ENCODE measurements around the gene KRTAP9-4.
"Not testable (repeated sequence)": the region's sequence is repeated elsewhere in the genome, so short reads cannot be mapped to it uniquely, and the experiment has no call there.

KRTAP9-4 gene

GRCh38 chr17:41246995-41247787 is 2.3 kb upstream of the KRTAP9-4 start:
- not testable (repeated sequence) for H3K27me3 ChIP-seq (ENCODE audit: insufficient read depth, low read length, poor library complexity, severe bottlenecking); H3K4me3 ChIP-seq (ENCODE audit: low read length, poor library complexity, severe bottlenecking); H3F3A ChIP-seq (ENCODE audit: low read depth); H3K36me3 ChIP-seq (ENCODE audit: insufficient read depth, low read length); H3K79me2 ChIP-seq (ENCODE audit: insufficient read depth, low read length); H3K4me1 ChIP-seq (ENCODE audit: insufficient read depth, low read length, poor library complexity, severe bottlenecking); H2AFZ ChIP-seq (ENCODE audit: low read length); H3K9ac ChIP-seq (ENCODE audit: low read depth, low read length, poor library complexity, severe bottlenecking); H3K4me2 ChIP-seq (ENCODE audit: low read depth, low read length, poor library complexity, severe bottlenecking); H4K20me1 ChIP-seq (ENCODE audit: insufficient read depth, low read length, poor library complexity, severe bottlenecking); H3K9me2 ChIP-seq (replicated peaks; ENCODE audit: low read depth, low read length); H3K9me3 ChIP-seq (ENCODE audit: insufficient read depth, low read depth, low read length)

GRCh38 chr17:41251261-41251660 is 1.8 kb downstream of the KRTAP9-4 start:
- Histone ChIP-seq H4K20me1 (ENCODE audit: insufficient read depth, low read length, poor library complexity, severe bottlenecking) (no peaks in the 10 kb centered on the region), H3K27me3 (ENCODE audit: insufficient read depth, low read length, poor library complexity, severe bottlenecking) (no peaks in the 10 kb centered on the region)
- TF ChIP-seq EZH2phosphoT487 (IDR thresholded peaks at IDR 0.05; ENCODE audit: borderline replicate concordance) (no peak), CTCF (conservative IDR thresholded peaks at IDR 0.05; ENCODE audit: low read length) (no peak)

GRCh38 chr17:41254861-41255260 is 5.4 kb downstream of the KRTAP9-4 start:
- Histone ChIP-seq H4K20me1 (ENCODE audit: insufficient read depth, low read length, poor library complexity, severe bottlenecking) (no peaks in the 10 kb centered on the region), H2AFZ (ENCODE audit: low read length) (no peak overlapping the region), H3K9me3 (ENCODE audit: insufficient read depth, low read depth, low read length) (no peaks in the 10 kb centered on the region), H3K9me2 (replicated peaks; ENCODE audit: low read depth, low read length) (no peaks in the 10 kb centered on the region), H3K9ac (ENCODE audit: low read depth, low read length, poor library complexity, severe bottlenecking) (no peak overlapping the region), H3K4me3 (ENCODE audit: low read length, poor library complexity, severe bottlenecking) (no peak overlapping the region), H3K27me3 (ENCODE audit: insufficient read depth, low read length, poor library complexity, severe bottlenecking) (no peaks in the 10 kb centered on the region), H3K36me3 (ENCODE audit: insufficient read depth, low read length) (no peaks in the 10 kb centered on the region), H3K4me2 (ENCODE audit: low read depth, low read length, poor library complexity, severe bottlenecking) (no peak overlapping the region), H3K79me2 (ENCODE audit: insufficient read depth, low read length) (no peaks in the 10 kb centered on the region), H3K4me1 (ENCODE audit: insufficient read depth, low read length, poor library complexity, severe bottlenecking) (no peaks in the 10 kb centered on the region), H3F3A (ENCODE audit: low read depth) (no peaks in the 10 kb centered on the region)
- no peak for TF ChIP-seq CTCF (conservative IDR thresholded peaks at IDR 0.05; ENCODE audit: low read length)
- TF ChIP-seq EZH2phosphoT487 (IDR thresholded peaks at IDR 0.05; ENCODE audit: borderline replicate concordance): no peak

More at GRCh38 chr17:41251261-41251660, 1.8 kb downstream of the KRTAP9-4 start:
- Histone ChIP-seq H2AFZ (ENCODE audit: low read length) (no peak overlapping the region), H3K4me3 (ENCODE audit: low read length, poor library complexity, severe bottlenecking) (no peak overlapping the region), H3F3A (ENCODE audit: low read depth) (no peaks in the 10 kb centered on the region), H3K79me2 (ENCODE audit: insufficient read depth, low read length) (no peaks in the 10 kb centered on the region), H3K4me1 (ENCODE audit: insufficient read depth, low read length, poor library complexity, severe bottlenecking) (no peaks in the 10 kb centered on the region), H3K9me3 (ENCODE audit: insufficient read depth, low read depth, low read length) (no peaks in the 10 kb centered on the region), H3K9ac (ENCODE audit: low read depth, low read length, poor library complexity, severe bottlenecking) (no peak overlapping the region), H3K9me2 (replicated peaks; ENCODE audit: low read depth, low read length) (no peaks in the 10 kb centered on the region), H3K4me2 (ENCODE audit: low read depth, low read length, poor library complexity, severe bottlenecking) (no peak overlapping the region), H3K36me3 (ENCODE audit: insufficient read depth, low read length) (no peaks in the 10 kb centered on the region)

- not testable (repeated sequence) for H3K79me2 ChIP-seq (ENCODE audit: insufficient read depth, low read length); H3K4me3 ChIP-seq (ENCODE audit: low read length, poor library complexity, severe bottlenecking); H3F3A ChIP-seq (ENCODE audit: low read depth); H4K20me1 ChIP-seq (ENCODE audit: insufficient read depth, low read length, poor library complexity, severe bottlenecking); H2AFZ ChIP-seq (ENCODE audit: low read length); H3K36me3 ChIP-seq (ENCODE audit: insufficient read depth, low read length); H3K27me3 ChIP-seq (ENCODE audit: insufficient read depth, low read length, poor library complexity, severe bottlenecking); H3K9me2 ChIP-seq (replicated peaks; ENCODE audit: low read depth, low read length); H3K9ac ChIP-seq (ENCODE audit: low read depth, low read length, poor library complexity, severe bottlenecking); H3K4me1 ChIP-seq (ENCODE audit: insufficient read depth, low read length, poor library complexity, severe bottlenecking); H3K9me3 ChIP-seq (ENCODE audit: insufficient read depth, low read depth, low read length); H3K4me2 ChIP-seq (ENCODE audit: low read depth, low read length, poor library complexity, severe bottlenecking)
Measured at GRCh38 chr17:41255381-41256290, 6.1 kb downstream of the KRTAP9-4 start, which contains the start of gene KRTAP9-9. TSS of gene KRTAP9-9 (plus strand) at chr17:41255384.
